Psoas muscle (tissue), 8 donors: Measurements from ENCODE around the gene TIMP3. TPM values are rescaled to one million over a fixed set of nuclear protein-coding genes. Genes with fewer than 3 reads are reported as not detected.

Experiments
- ATAC-seq, 4 donors: fragments of 200-7000 bp; cut with Tn5 transposase; one replicate each; pipeline ENCODE4 v1.9.1; 2020; ENCODE audit warnings: moderate library complexity in 3 of 4, mild to moderate bottlenecking in 2 of 4
- DNase-seq, 2 donors: peaks; one replicate each; pipeline ENCODE4 v3.0.0-alpha.2; 2020
- H3K27ac ChIP-seq: fragments of 200-600 bp; one replicate; pipeline ENCODE4 v1.8.0; 2022
- H3K27me3 ChIP-seq, 3 donors: fragments of 200-600 bp in 1 of 3; one replicate each; pipeline versions ENCODE4 v1.6.1 to v1.8.0; 2013 to 2022; ENCODE audit warnings: low read length in 2 of 3, mild to moderate bottlenecking in 2 of 3, moderate library complexity in 1 of 3; ENCODE audit not compliant: insufficient read depth in 3 of 3
- H3K36me3 ChIP-seq, 2 donors: fragments of 200-600 bp in 1 of 2; one replicate each; pipeline versions ENCODE4 v1.6.1 to v1.8.0; 2013 to 2022; ENCODE audit warnings: low read depth in 1 of 2, mild to moderate bottlenecking in 1 of 2, moderate library complexity in 1 of 2; ENCODE audit not compliant: insufficient read depth in 1 of 2
- H3K4me1 ChIP-seq: fragments of 200-600 bp; one replicate; pipeline ENCODE4 v1.8.0; 2022
- H3K4me3 ChIP-seq: fragments of 200-600 bp; one replicate; pipeline ENCODE4 v1.8.0; 2022; ENCODE audit warnings: mild to moderate bottlenecking
- H3K9me3 ChIP-seq: fragments of 200-600 bp; one replicate; pipeline ENCODE4 v1.8.0; 2022
- CTCF ChIP-seq: fragments of 200-600 bp; IDR thresholded peaks from one replicate; pipeline ENCODE4 v1.8.0; 2022; ENCODE audit warnings: antibody characterized with exemption
- whole genome bisulfite sequencing, 3 donors: extraction: QIAGEN DNeasy Blood & Tissue Kit; methylation state at CpG; one replicate each; pipeline versions ENCODE4 v1.1.6 to v1.1.7; 2013; 5-methylcytosine and 5-hydroxymethylcytosine counted together
- intact Hi-C, 2 donors: fragments of 100-400 bp; cut with DNase I; formaldehyde crosslinking; loops; one replicate each; pipeline versions ENCODE4 v1.11.0 to v1.14.2; 2022
- polyA plus RNA-seq, 3 donors: library from polyadenylated mRNA; stranded (reverse); fragments of 200-250 nt; gene quantifications; one replicate each; pipeline ENCODE4 v1.2.3, GENCODE V29; 2013
- total RNA-seq, 4 donors: library from RNA; stranded (reverse); fragmentation: NEBNext Ultra II Directional in 2 of 4; extraction: Animal tissue kit (Norgen Biotek cat#: 25700) in 2 of 4; gene quantifications; one replicate each; pipeline versions ENCODE4 v1.2.1 to v1.2.4, GENCODE V29; 2021 to 2023
- donor health status: healthy with polysubstance abuse.
- donor health status: DM: no; HTN: no; CAD: no; lungs with moderate emphysema.
- donor health status: Bipolar disorder and iron deficiency.
- donor health status: healthy.
- donor health status: DM: yes; HTN: yes; CAD: no.
- donor health status: DM: no; HTN: no; CAD: no.
- donor health status: DM: no; HTN: no; CAD: no.
- donor health status: DM: yes; HTN: yes; CAD: no.

The TIMP3 gene
- total and polyA plus RNA-seq, 7 donors: 58.6 to 160 (median 70.7) TPM

GRCh38 chr22:32800158-32800882 is 1.2 kb upstream of the TIMP3 start:
- H3K27ac ChIP-seq: peak overlapping the region; percentile 71
- peak in 1 of 2 donors; percentile 49 for DNase-seq
- ATAC-seq: peak in 1 of 4 donors; percentile 7
- H3K27me3 ChIP-seq: peaks cover 0 to 53% (median 5%) of the 10 kb centered on the region in 3 donors
- peak overlapping the region; percentile 78 for H3K4me3 ChIP-seq
- no peaks in the 10 kb centered on the region for H3K36me3 ChIP-seq
- no peaks in the 10 kb centered on the region for H3K9me3 ChIP-seq
- WGBS, 3 donors: 56 to 67% (median 61%) methylated on average over 8 of the region's 8 CpGs
- no peak for TF ChIP-seq CTCF
- no peaks in the 10 kb centered on the region for H3K4me1 ChIP-seq
- intact Hi-C loops: no loop called here

GRCh38 chr22:32800994-32801536 is 440 bp upstream of the TIMP3 start:
- no peaks in the 10 kb centered on the region for H3K36me3 ChIP-seq
- intact Hi-C loops: no loop called here
- H3K4me1 ChIP-seq: no peaks in the 10 kb centered on the region
- peak overlapping the region; percentile 71 for H3K27ac ChIP-seq
- DNase-seq (no peak), ATAC-seq (no peak)
- peaks cover 0 to 53% (median 5%) of the 10 kb centered on the region in 3 donors for H3K27me3 ChIP-seq
- TF ChIP-seq CTCF: no peak
- peak overlapping the region; percentile 78 for H3K4me3 ChIP-seq
- no peaks in the 10 kb centered on the region for H3K9me3 ChIP-seq
- WGBS, 3 donors: 13 to 40% (median 14%) methylated on average over 11 to 21 of the region's 21 CpGs

- Histone ChIP-seq H3K4me1 (no peaks in the 10 kb centered on the region), H3K27me3 (peaks cover 0 to 53% (median 5%) of the 10 kb centered on the region in 3 donors), H3K36me3 (no peaks in the 10 kb centered on the region), H3K4me3 (peak overlapping the region; percentile 78), H3K27ac (peak overlapping the region; percentile 71), H3K9me3 (no peaks in the 10 kb centered on the region)
- no peak for DNase-seq
- no peak for ATAC-seq
- TF ChIP-seq CTCF: no peak
- intact Hi-C loops: no loop called here
- 8 to 17% (median 9%) methylated on average over 15 of the region's 15 CpGs for WGBS, 3 donors
Observed at GRCh38 chr22:32802237-32802765, 796 bp downstream of the TIMP3 start.

- intact Hi-C loops: no loop called here
- Histone ChIP-seq H3K27ac (peak overlapping the region; percentile 71), H3K9me3 (no peaks in the 10 kb centered on the region), H3K4me1 (no peaks in the 10 kb centered on the region), H3K27me3 (peaks cover 0 to 49% (median 5%) of the 10 kb centered on the region in 3 donors), H3K36me3 (no peaks in the 10 kb centered on the region), H3K4me3 (peak overlapping the region; percentile 78)
- TF ChIP-seq CTCF: no peak
- 41 to 45% (median 45%) methylated on average over 7 of the region's 7 CpGs for WGBS, 3 donors
- DNase-seq (peak in 1 of 2 donors; percentile 55), ATAC-seq (peak in 2 of 4 donors; percentile 11 to 13)
Observed at GRCh38 chr22:32803020-32803737, 1.7 kb downstream of the TIMP3 start.
